T-helper 17 cell (primary cell): ENCODE measurements around the gene GRIK3. TPM values are rescaled to one million over a fixed set of nuclear protein-coding genes. Genes with fewer than 3 reads are reported as not detected.
"Not testable (repeated sequence)": the region's sequence is repeated elsewhere in the genome, so short reads cannot be mapped to it uniquely, and the experiment has no call there.

ENCODE experiments used
- ATAC-seq: fragments of 150-1000 bp; cut with Tn5 transposase; 2 replicates; pipeline ENCODE4 v1.10.0; 2021; ENCODE audit warnings: mild to moderate bottlenecking, moderate library complexity
- DNase-seq, 3 donors: peaks; one replicate each; pipeline versions ENCODE4 v3.0.0 to v3.0.0-alpha.2; 2020 to 2021
- H3K9me3 ChIP-seq: one replicate; pipeline ENCODE4 v1.7.0; 2013; ENCODE audit warnings: low read length, mild to moderate bottlenecking; ENCODE audit not compliant: control insufficient read depth, poor library complexity, severe bottlenecking
- H3K27ac Mint-ChIP-seq: one replicate; pipeline ENCODE4 v1.8.0; 2022; ENCODE audit warnings: mild to moderate bottlenecking, moderate library complexity, mixed read lengths
- H3K27me3 Mint-ChIP-seq: one replicate; pipeline ENCODE4 v1.8.0; 2022; ENCODE audit warnings: mixed read lengths
- H3K36me3 Mint-ChIP-seq: one replicate; pipeline ENCODE4 v1.8.0; 2022; ENCODE audit warnings: low read depth, mixed read lengths
- H3K4me1 Mint-ChIP-seq: one replicate; pipeline ENCODE4 v1.8.0; 2022; ENCODE audit warnings: mild to moderate bottlenecking, mixed read lengths
- H3K4me3 Mint-ChIP-seq: one replicate; pipeline ENCODE4 v1.8.0; 2022; ENCODE audit warnings: mild to moderate bottlenecking, moderate library complexity, mixed read lengths
- total RNA-seq, 4 donors: library from RNA in 2 of 4; stranded (reverse) in 2 of 4; gene quantifications; one replicate each; pipeline ENCODE4 v1.2.3 and lab custom pipeline; 2022 to 2026

The GRIK3 gene
- total RNA-seq, 2 donors from 2014 or later = not detected

- not testable (repeated sequence) for ATAC-seq, H3K36me3 Mint-ChIP-seq, H3K4me3 Mint-ChIP-seq, H3K27ac Mint-ChIP-seq, DNase-seq, H3K4me1 Mint-ChIP-seq, H3K9me3 ChIP-seq
- H3K27me3 Mint-ChIP-seq = peaks cover 59% of the 10 kb centered on the region
These were observed 266.9 kb downstream of the GRIK3 start for GRCh38 chr1:36767429-36767828.

DNA sequence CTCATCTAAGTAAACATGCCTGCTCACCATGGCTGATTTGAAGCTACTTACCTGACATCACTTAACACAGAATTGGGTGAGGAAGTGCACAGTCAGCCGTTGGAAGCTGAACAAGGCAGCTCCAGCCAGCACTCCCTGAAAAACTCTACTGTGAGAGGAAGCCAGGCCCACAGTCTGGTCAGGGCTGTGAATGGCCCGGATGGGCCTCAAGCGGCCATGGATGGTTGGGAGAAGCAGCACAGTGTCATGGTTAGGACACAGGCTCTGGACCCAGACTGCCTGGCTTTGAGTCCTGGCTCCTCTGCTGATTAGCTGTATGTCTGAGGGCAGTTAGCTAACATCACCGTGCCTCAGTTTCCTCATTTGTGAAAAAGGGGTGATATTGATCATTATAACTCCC lies 267.8 kb downstream of the GRIK3 start:
- Mint-ChIP-seq H3K36me3 (peaks cover 9% of the 10 kb centered on the region), H3K4me3 (no peak overlapping the region)
- ATAC-seq = no peak

DNA sequence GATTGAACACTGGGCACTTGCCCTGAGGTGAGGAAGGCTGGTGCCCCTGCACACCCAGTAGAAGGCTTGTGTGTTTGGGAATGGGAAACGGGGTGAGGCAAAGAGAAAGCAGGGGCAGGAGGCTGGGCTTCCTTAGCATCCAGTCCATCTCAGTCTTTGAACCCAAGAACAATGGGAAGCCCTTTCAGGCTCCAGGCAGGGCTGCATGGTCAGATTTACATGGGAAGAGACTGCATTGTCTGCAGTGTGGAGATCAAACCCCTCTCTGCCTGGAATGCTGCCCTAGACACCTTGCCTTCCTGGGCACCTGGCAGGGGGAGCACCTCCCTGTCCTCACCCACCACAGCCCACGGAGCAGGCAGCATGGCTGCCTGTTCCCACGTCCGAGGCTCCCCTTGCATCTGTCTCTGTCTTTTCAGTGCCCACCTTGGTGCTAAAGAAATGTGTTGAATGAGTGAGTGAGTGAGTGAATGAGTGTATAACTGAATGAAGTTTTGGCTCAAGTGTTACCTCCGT lies 268.5 kb downstream of the GRIK3 start:
- ATAC-seq (no peak), DNase-seq (no peak)
- H3K9me3 ChIP-seq = no peaks in the 10 kb centered on the region
- Mint-ChIP-seq H3K4me1 (peaks cover 4% of the 10 kb centered on the region), H3K27me3 (peaks cover 46% of the 10 kb centered on the region), H3K36me3 (peaks cover 8% of the 10 kb centered on the region), H3K27ac (no peak overlapping the region), H3K4me3 (no peak overlapping the region)

More for the DNA sequence above, 267.8 kb downstream of the GRIK3 start:
- Mint-ChIP-seq H3K4me1 (peaks cover 4% of the 10 kb centered on the region), H3K27me3 (peaks cover 53% of the 10 kb centered on the region), H3K27ac (no peak overlapping the region)
- no peaks in the 10 kb centered on the region for H3K9me3 ChIP-seq
- no peak for DNase-seq

GRCh38 chr1:36764798-36765197 lies 269.5 kb downstream of the GRIK3 start:
- DNase-seq (no peak), ATAC-seq (no peak)
- no peaks in the 10 kb centered on the region for H3K9me3 ChIP-seq
- Mint-ChIP-seq H3K27me3 (peaks cover 36% of the 10 kb centered on the region), H3K27ac (no peak overlapping the region), H3K4me3 (no peak overlapping the region), H3K4me1 (no peaks in the 10 kb centered on the region), H3K36me3 (peaks cover 2% of the 10 kb centered on the region)

DNA sequence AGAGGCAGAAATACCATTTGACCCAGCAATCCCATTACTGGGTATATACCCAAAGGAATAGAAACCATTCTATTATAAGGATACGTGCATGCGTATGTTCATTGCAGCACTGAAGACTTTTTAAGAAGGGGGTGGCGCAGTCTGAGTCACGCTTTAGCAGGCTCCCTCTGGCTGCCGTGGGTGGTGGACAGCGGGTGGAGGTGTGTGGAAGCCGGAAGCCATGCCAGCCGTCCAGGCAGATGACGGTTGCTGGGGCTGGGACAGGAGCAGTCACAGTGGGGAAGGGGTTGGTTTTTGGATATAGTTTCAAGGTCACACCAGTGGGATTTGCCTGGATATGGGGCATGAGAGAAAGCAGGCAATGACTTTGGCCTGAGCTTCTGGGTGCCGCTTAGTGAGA lies 270.5 kb downstream of the GRIK3 start:
- DNase-seq (no peak), ATAC-seq (no peak)
- no peaks in the 10 kb centered on the region for H3K36me3 Mint-ChIP-seq

DNA sequence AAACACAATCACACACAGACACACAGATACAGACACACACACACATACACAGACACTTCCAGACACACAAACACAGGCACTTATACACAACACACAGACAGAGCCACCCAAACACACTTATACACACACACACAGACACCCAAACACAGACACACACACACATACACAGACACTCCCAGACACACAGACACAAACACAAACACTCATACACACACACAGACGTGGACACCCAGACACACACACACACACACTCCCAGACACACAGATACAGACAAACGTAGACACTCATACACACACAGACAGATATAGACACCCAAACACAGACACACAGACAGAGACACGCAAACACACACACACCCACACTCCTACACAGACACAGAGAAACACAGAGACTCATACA lies 272.1 kb downstream of the GRIK3 start:
- ATAC-seq = no peak
- Mint-ChIP-seq H3K4me3 (no peak overlapping the region), H3K27me3 (peaks cover 14% of the 10 kb centered on the region), H3K27ac (no peak overlapping the region), H3K36me3 (no peaks in the 10 kb centered on the region), H3K4me1 (no peaks in the 10 kb centered on the region)
- H3K9me3 ChIP-seq = no peaks in the 10 kb centered on the region
- DNase-seq = no peak

More for the DNA sequence above, 270.5 kb downstream of the GRIK3 start:
- no peaks in the 10 kb centered on the region for H3K9me3 ChIP-seq
- H3K4me1 Mint-ChIP-seq = no peaks in the 10 kb centered on the region
- peaks cover 26% of the 10 kb centered on the region for H3K27me3 Mint-ChIP-seq
- no peak overlapping the region for H3K27ac Mint-ChIP-seq
- no peak overlapping the region for H3K4me3 Mint-ChIP-seq

- Mint-ChIP-seq H3K4me1 (no peaks in the 10 kb centered on the region), H3K27me3 (peaks cover 23% of the 10 kb centered on the region), H3K36me3 (no peaks in the 10 kb centered on the region), H3K27ac (no peak overlapping the region), H3K4me3 (no peak overlapping the region)
- no peak for ATAC-seq
- H3K9me3 ChIP-seq = no peaks in the 10 kb centered on the region
- DNase-seq = no peak
These were observed 273.2 kb downstream of the GRIK3 start for GRCh38 chr1:36761113-36761512.

DNA sequence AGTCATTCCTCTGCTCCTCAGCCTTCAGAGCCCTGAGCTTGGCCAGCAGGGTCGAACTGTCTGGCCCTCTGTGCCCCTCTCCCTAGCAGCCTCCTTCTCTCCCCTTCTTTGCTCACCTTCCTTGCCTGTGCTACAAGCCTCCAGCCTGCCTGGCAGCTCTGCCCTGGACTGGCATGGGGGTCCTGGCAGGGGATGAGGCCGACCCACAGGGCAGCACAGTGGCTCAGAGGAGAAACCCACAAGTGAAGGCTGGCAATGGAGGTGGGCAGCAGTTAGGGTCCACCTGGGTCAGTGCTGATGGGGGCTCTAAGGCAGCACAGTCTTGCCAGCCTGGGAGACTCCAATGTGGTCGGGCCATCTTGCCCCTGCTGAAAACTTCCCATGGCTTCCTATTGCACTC lies 274.2 kb downstream of the GRIK3 start:
- no peak for DNase-seq
- Mint-ChIP-seq H3K4me1 (no peaks in the 10 kb centered on the region), H3K36me3 (peaks cover 2% of the 10 kb centered on the region), H3K27me3 (peaks cover 19% of the 10 kb centered on the region), H3K4me3 (no peak overlapping the region), H3K27ac (no peak overlapping the region)
- H3K9me3 ChIP-seq = no peaks in the 10 kb centered on the region
- no peak for ATAC-seq

GRCh38 chr1:36759355-36759754 lies 275.0 kb downstream of the GRIK3 start:
- Mint-ChIP-seq H3K36me3 (peaks cover 2% of the 10 kb centered on the region), H3K4me1 (no peaks in the 10 kb centered on the region), H3K4me3 (no peak overlapping the region), H3K27me3 (peaks cover 26% of the 10 kb centered on the region), H3K27ac (no peak overlapping the region)
- no peaks in the 10 kb centered on the region for H3K9me3 ChIP-seq
- ATAC-seq (no peak), DNase-seq (no peak)

GRCh38 chr1:36755303-36756230 lies 278.7 kb downstream of the GRIK3 start:
- Mint-ChIP-seq H3K4me1 (no peaks in the 10 kb centered on the region), H3K36me3 (peaks cover 2% of the 10 kb centered on the region), H3K27ac (no peak overlapping the region), H3K27me3 (peaks cover 58% of the 10 kb centered on the region), H3K4me3 (no peak overlapping the region)
- ATAC-seq (no peak), DNase-seq (no peak)
- no peaks in the 10 kb centered on the region for H3K9me3 ChIP-seq

DNA sequence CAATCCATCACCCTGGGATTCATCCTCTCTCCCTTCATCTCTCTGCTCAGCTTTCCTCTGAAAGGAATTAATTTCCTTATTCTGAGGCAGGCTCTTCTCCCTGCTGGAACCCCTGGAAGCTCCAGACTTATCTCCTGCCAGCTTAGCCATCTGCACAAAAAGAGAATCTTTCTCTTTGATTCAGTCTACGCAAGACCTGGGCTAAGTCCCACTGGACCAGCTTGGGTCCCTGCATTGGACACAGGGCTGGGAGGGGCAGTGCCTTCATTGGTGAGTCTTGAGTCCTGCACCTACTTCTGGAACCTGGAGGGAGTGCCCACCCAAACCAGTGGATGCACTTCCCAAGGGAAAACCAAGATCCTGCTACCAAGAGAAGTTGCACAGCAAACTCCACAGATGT lies 279.9 kb downstream of the GRIK3 start:
- peaks cover 59% of the 10 kb centered on the region for H3K27me3 Mint-ChIP-seq
- H3K4me3 Mint-ChIP-seq = no peak overlapping the region
- DNase-seq (no peak), ATAC-seq (no peak)
- no peaks in the 10 kb centered on the region for H3K9me3 ChIP-seq
- H3K27ac Mint-ChIP-seq = no peak overlapping the region
- no peaks in the 10 kb centered on the region for H3K4me1 Mint-ChIP-seq
- H3K36me3 Mint-ChIP-seq = peaks cover 2% of the 10 kb centered on the region

GRCh38 chr1:36753451-36753850 lies 280.9 kb downstream of the GRIK3 start:
- ATAC-seq (no peak), DNase-seq (no peak)
- Mint-ChIP-seq H3K4me1 (peaks cover 2% of the 10 kb centered on the region), H3K4me3 (no peak overlapping the region), H3K36me3 (peaks cover 2% of the 10 kb centered on the region), H3K27me3 (peaks cover 68% of the 10 kb centered on the region), H3K27ac (no peak overlapping the region)
- no peaks in the 10 kb centered on the region for H3K9me3 ChIP-seq

DNA sequence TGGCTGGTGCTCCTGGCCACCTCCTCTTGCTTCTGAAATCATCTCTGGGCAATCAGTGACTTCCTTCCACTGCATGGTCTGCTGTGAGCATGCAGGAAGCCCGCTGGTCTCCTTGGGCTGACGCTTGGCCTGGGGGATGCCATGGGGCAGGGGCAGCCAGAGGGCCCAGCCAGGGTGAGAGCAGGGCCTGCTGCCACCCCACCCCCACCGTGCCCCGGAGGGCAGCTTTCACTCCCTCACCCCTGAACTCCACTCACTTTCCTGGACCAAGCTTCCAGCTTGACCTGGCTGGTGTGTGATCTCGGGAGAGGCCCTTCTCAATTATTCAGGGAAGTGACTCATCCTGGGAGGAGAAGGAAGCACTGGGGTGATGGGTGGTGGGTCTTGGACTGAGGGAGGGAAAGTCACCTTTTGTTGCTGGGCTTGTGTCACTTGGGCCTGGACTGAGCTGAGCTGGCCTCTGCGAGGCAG lies 281.4 kb downstream of the GRIK3 start:
- Mint-ChIP-seq H3K4me3 (no peak overlapping the region), H3K27me3 (peaks cover 71% of the 10 kb centered on the region), H3K4me1 (peaks cover 2% of the 10 kb centered on the region), H3K27ac (no peak overlapping the region), H3K36me3 (peaks cover 2% of the 10 kb centered on the region)
- DNase-seq (no peak), ATAC-seq (no peak)
- H3K9me3 ChIP-seq = no peaks in the 10 kb centered on the region

- H3K4me3 Mint-ChIP-seq = no peak overlapping the region
- no peak for DNase-seq
- ATAC-seq = no peak
These were observed 281.9 kb downstream of the GRIK3 start for GRCh38 chr1:36752431-36752830.

More at GRCh38 chr1:36752431-36752830, 281.9 kb downstream of the GRIK3 start:
- Mint-ChIP-seq H3K27ac (no peak overlapping the region), H3K4me1 (peaks cover 2% of the 10 kb centered on the region), H3K27me3 (peaks cover 74% of the 10 kb centered on the region), H3K36me3 (peaks cover 2% of the 10 kb centered on the region)
- no peaks in the 10 kb centered on the region for H3K9me3 ChIP-seq
